Neuron (in vitro differentiated cells): ENCODE results near the gene QRFP.

Experiments
- H2AFZ ChIP-seq: one replicate; pipeline ENCODE4 v1.6.1; 2013; ENCODE audit warnings: low read depth, mild to moderate bottlenecking, inconsistent platforms, low read length, moderate library complexity
- H3K27me3 ChIP-seq: one replicate; pipeline ENCODE4 v1.6.1; 2013; ENCODE audit warnings: low read length; ENCODE audit not compliant: insufficient read depth
- H3K36me3 ChIP-seq: one replicate; pipeline ENCODE4 v1.6.1; 2013; ENCODE audit warnings: low read length; ENCODE audit not compliant: insufficient read depth
- H3K4me1 ChIP-seq: one replicate; pipeline ENCODE4 v1.6.1; 2013; ENCODE audit warnings: low read length; ENCODE audit not compliant: insufficient read depth
- H3K4me3 ChIP-seq: 2 replicates; pipeline ENCODE4 v1.5.1; 2013; ENCODE audit warnings: mild to moderate bottlenecking, low read length, moderate library complexity
- H3K9me3 ChIP-seq: one replicate; pipeline ENCODE4 v1.6.1; 2013; ENCODE audit warnings: low read length

Gene QRFP

GRCh38 chr9:130868230-130868629, 28.4 kb downstream of the QRFP start:
- no peaks in the 10 kb centered on the region for H3K9me3 ChIP-seq
- peaks cover 9% of the 10 kb centered on the region for H3K4me1 ChIP-seq
- H3K27me3 ChIP-seq = no peaks in the 10 kb centered on the region
- no peak overlapping the region for H3K4me3 ChIP-seq
- H2AFZ ChIP-seq = no peak overlapping the region
- peaks cover 63% of the 10 kb centered on the region for H3K36me3 ChIP-seq

GRCh38 chr9:130867556-130867955, 29.1 kb downstream of the QRFP start:
- Histone ChIP-seq H2AFZ (no peak overlapping the region), H3K4me1 (peaks cover 9% of the 10 kb centered on the region), H3K9me3 (no peaks in the 10 kb centered on the region), H3K4me3 (no peak overlapping the region), H3K36me3 (peaks cover 61% of the 10 kb centered on the region), H3K27me3 (no peaks in the 10 kb centered on the region)

- Histone ChIP-seq H3K27me3 (no peaks in the 10 kb centered on the region), H3K4me1 (peaks cover 9% of the 10 kb centered on the region), H3K9me3 (no peaks in the 10 kb centered on the region), H2AFZ (no peak overlapping the region), H3K4me3 (no peak overlapping the region), H3K36me3 (peaks cover 60% of the 10 kb centered on the region)
These were observed 30.1 kb downstream of the QRFP start for GRCh38 chr9:130866474-130866965.

- H3K36me3 ChIP-seq = peaks cover 54% of the 10 kb centered on the region
- H3K4me3 ChIP-seq = no peak overlapping the region
- peaks cover 12% of the 10 kb centered on the region for H3K4me1 ChIP-seq
- H3K27me3 ChIP-seq = no peaks in the 10 kb centered on the region
- H2AFZ ChIP-seq = no peak overlapping the region
- no peaks in the 10 kb centered on the region for H3K9me3 ChIP-seq
These were observed 30.7 kb downstream of the QRFP start for GRCh38 chr9:130865921-130866320.

GRCh38 chr9:130864541-130864940, 32.1 kb downstream of the QRFP start:
- Histone ChIP-seq H3K36me3 (peaks cover 52% of the 10 kb centered on the region), H2AFZ (no peak overlapping the region), H3K9me3 (no peaks in the 10 kb centered on the region), H3K4me1 (peaks cover 15% of the 10 kb centered on the region), H3K4me3 (no peak overlapping the region), H3K27me3 (no peaks in the 10 kb centered on the region)

- H3K4me1 ChIP-seq = peaks cover 17% of the 10 kb centered on the region
- no peaks in the 10 kb centered on the region for H3K9me3 ChIP-seq
- H3K36me3 ChIP-seq = peaks cover 62% of the 10 kb centered on the region
- no peak overlapping the region for H3K4me3 ChIP-seq
- no peak overlapping the region for H2AFZ ChIP-seq
- H3K27me3 ChIP-seq = no peaks in the 10 kb centered on the region
These were observed 33.9 kb downstream of the QRFP start for GRCh38 chr9:130862747-130863146.

- Histone ChIP-seq H3K9me3 (no peaks in the 10 kb centered on the region), H3K36me3 (peaks cover 65% of the 10 kb centered on the region), H3K27me3 (no peaks in the 10 kb centered on the region), H2AFZ (no peak overlapping the region), H3K4me3 (no peak overlapping the region), H3K4me1 (peaks cover 17% of the 10 kb centered on the region)
These were observed 34.4 kb downstream of the QRFP start for GRCh38 chr9:130862217-130862616.

- peaks cover 17% of the 10 kb centered on the region for H3K4me1 ChIP-seq
- no peaks in the 10 kb centered on the region for H3K27me3 ChIP-seq
- peaks cover 66% of the 10 kb centered on the region for H3K36me3 ChIP-seq
- no peak overlapping the region for H3K4me3 ChIP-seq
- no peak overlapping the region for H2AFZ ChIP-seq
- no peaks in the 10 kb centered on the region for H3K9me3 ChIP-seq
These were observed 35.0 kb downstream of the QRFP start for GRCh38 chr9:130861372-130862180.

- no peak overlapping the region for H3K4me3 ChIP-seq
- no peaks in the 10 kb centered on the region for H3K9me3 ChIP-seq
- H3K36me3 ChIP-seq = peaks cover 68% of the 10 kb centered on the region
These were observed 35.9 kb downstream of the QRFP start for GRCh38 chr9:130860458-130861316.

GRCh38 chr9:130858739-130859705, 37.6 kb downstream of the QRFP start:
- no peak overlapping the region for H3K4me3 ChIP-seq
- H3K27me3 ChIP-seq = no peaks in the 10 kb centered on the region
- H3K36me3 ChIP-seq = peaks cover 71% of the 10 kb centered on the region
- H3K4me1 ChIP-seq = peaks cover 17% of the 10 kb centered on the region
- no peak overlapping the region for H2AFZ ChIP-seq
- no peaks in the 10 kb centered on the region for H3K9me3 ChIP-seq

More at GRCh38 chr9:130860458-130861316, 35.9 kb downstream of the QRFP start:
- no peaks in the 10 kb centered on the region for H3K27me3 ChIP-seq
- no peak overlapping the region for H2AFZ ChIP-seq
- H3K4me1 ChIP-seq = peaks cover 17% of the 10 kb centered on the region

GRCh38 chr9:130857864-130858738, 38.5 kb downstream of the QRFP start:
- Histone ChIP-seq H3K4me1 (peaks cover 17% of the 10 kb centered on the region), H3K4me3 (no peak overlapping the region), H3K9me3 (no peaks in the 10 kb centered on the region), H3K27me3 (no peaks in the 10 kb centered on the region), H2AFZ (no peak overlapping the region), H3K36me3 (peaks cover 74% of the 10 kb centered on the region)

GRCh38 chr9:130856474-130856873, 40.1 kb downstream of the QRFP start:
- H3K4me1 ChIP-seq = peaks cover 17% of the 10 kb centered on the region
- H2AFZ ChIP-seq = no peak overlapping the region
- no peak overlapping the region for H3K4me3 ChIP-seq
- H3K36me3 ChIP-seq = peaks cover 62% of the 10 kb centered on the region
- no peaks in the 10 kb centered on the region for H3K9me3 ChIP-seq
- no peaks in the 10 kb centered on the region for H3K27me3 ChIP-seq
